GM12878 (cell line): ENCODE measurements around the gene CCNL1. TPM values are rescaled to one million over a fixed set of nuclear protein-coding genes. Genes with fewer than 3 reads are reported as not detected.

Experiments used
- ATAC-seq: fragments of 200-7000 bp; cut with Tn5 transposase; 3 replicates; pipeline ENCODE4 v1.9.1; 2020; ENCODE audit warnings: mild to moderate bottlenecking, moderate library complexity
- BruUV-seq: library from RNA; stranded (reverse); fragments of 400-500 nt; replicated peaks from 2 replicates; lab custom pipeline; 2021; lab: Mats Ljungman, UMichigan
- CTCF ChIA-PET: fragments of 300-600 bp; sonication (Branson Sonifier 250); formaldehyde crosslinking; extraction: SDS; loops from one replicate; lab custom pipeline; 2021; ENCODE audit warnings: inconsistent platforms; lab: Yijun Ruan, JAX
- POLR2A ChIA-PET: fragments of 350-600 bp; formaldehyde crosslinking; extraction: SDS; loops from one replicate; lab custom pipeline; 2021; ENCODE audit warnings: inconsistent platforms; lab: Charles Lee
- RAD21 ChIA-PET: fragments of 300-600 bp; sonication (Branson Sonifier 250); formaldehyde crosslinking; loops from one replicate; lab custom pipeline; 2023; ENCODE audit warnings: antibody characterized with exemption; ENCODE audit not compliant: unreplicated experiment; lab: Charles Lee
- SMC1A ChIA-PET: fragments of 300-600 bp; sonication (Branson Sonifier 250); formaldehyde crosslinking; loops from one replicate; lab custom pipeline; 2023; ENCODE audit not compliant: unreplicated experiment, uncharacterized antibody; lab: Charles Lee
- DNase-seq: peaks from one replicate; pipeline ENCODE4 v3.0.0-alpha.2; 2011; ENCODE audit warnings: low read depth, low spot score
- FAIRE-seq: peaks from 3 replicates; lab custom pipeline; 2011; peaks lifted over from hg19 to GRCh38; lab: Jason Lieb, UNC
- H2AFZ ChIP-seq: 2 replicates; pipeline ENCODE4 v1.6.0; 2011; ENCODE audit warnings: low read depth, low read length, control low read depth; ENCODE audit not compliant: control insufficient read depth
- H3K27ac ChIP-seq: 2 replicates; pipeline ENCODE4 v1.5.1; 2011; ENCODE audit warnings: control low read depth; ENCODE audit not compliant: control insufficient read depth, insufficient read depth
- H3K27me3 ChIP-seq, 2 experiments: replicated peaks in 1 of 2; 2 replicates each; pipeline versions ENCODE4 v1.6.0 to v1.6.1; 2011; ENCODE audit warnings: low read length in 1 of 2; ENCODE audit not compliant: control insufficient read depth in 2 of 2, insufficient read depth in 2 of 2
- H3K36me3 ChIP-seq, 2 experiments: 2 replicates each; pipeline ENCODE4 v1.5.1; 2011; ENCODE audit warnings: low read length in 1 of 2; ENCODE audit not compliant: control insufficient read depth in 2 of 2, insufficient read depth in 2 of 2
- H3K4me1 ChIP-seq: 2 replicates; pipeline ENCODE4 v1.6.1; 2011; ENCODE audit warnings: mild to moderate bottlenecking, low read length, moderate library complexity, mixed read lengths; ENCODE audit not compliant: control insufficient read depth, insufficient read depth
- H3K4me2 ChIP-seq: 2 replicates; pipeline ENCODE4 v1.6.0; 2011; ENCODE audit warnings: control low read depth; ENCODE audit not compliant: control insufficient read depth, insufficient read depth
- H3K4me3 ChIP-seq: fragments of 200-600 bp; sonication (generic); 2 replicates; pipeline ENCODE4 v1.5.1; 2016
- H3K79me2 ChIP-seq: 2 replicates; pipeline ENCODE4 v1.6.0; 2011; ENCODE audit warnings: low read length; ENCODE audit not compliant: control insufficient read depth, insufficient read depth
- H3K9ac ChIP-seq: 2 replicates; pipeline ENCODE4 v1.8.0; 2011; ENCODE audit warnings: low read length, control low read depth, mixed read lengths; ENCODE audit not compliant: control insufficient read depth, insufficient read depth
- H3K9me3 ChIP-seq: replicated peaks from 3 replicates; pipeline ENCODE4 v1.5.1; 2011; ENCODE audit warnings: mild to moderate bottlenecking, low read length; ENCODE audit not compliant: control insufficient read depth, insufficient read depth
- H4K20me1 ChIP-seq: 2 replicates; pipeline ENCODE4 v1.6.0; 2011; ENCODE audit not compliant: control insufficient read depth, insufficient read depth
- CBX3 ChIP-seq: fragments of 200-600 bp; sonication (generic); IDR thresholded peaks from 2 replicates; pipeline ENCODE4 v1.6.1; 2016; ENCODE audit warnings: low read depth, borderline replicate concordance
- E4F1 ChIP-seq: fragments of 450-650 bp; IDR thresholded peaks from 2 replicates; pipeline ENCODE4 v1.6.1; 2018; ENCODE audit warnings: borderline replicate concordance, mild to moderate bottlenecking; ENCODE audit not compliant: partially characterized antibody
- HCFC1 ChIP-seq: fragments of 150-350 bp; IDR thresholded peaks from 2 replicates; pipeline ENCODE4 v1.6.1; 2014; ENCODE audit warnings: low read length
- JUNB ChIP-seq: IDR thresholded peaks from 2 replicates; pipeline ENCODE4 v1.6.1; 2016; ENCODE audit warnings: antibody characterized with exemption, mild to moderate bottlenecking
- PKNOX1 ChIP-seq: fragments of 450-650 bp; IDR thresholded peaks from 2 replicates; pipeline ENCODE4 v1.6.1; 2016; ENCODE audit warnings: mild to moderate bottlenecking
- SIX5 ChIP-seq: IDR thresholded peaks from 2 replicates; pipeline ENCODE4 v1.6.1; 2011; ENCODE audit warnings: mild to moderate bottlenecking, low read depth, low read length, moderate library complexity; ENCODE audit not compliant: severe bottlenecking
- SREBF2 ChIP-seq: IDR thresholded peaks from 2 replicates; pipeline ENCODE4 v1.6.1; 2012; ENCODE audit warnings: mild to moderate bottlenecking, low read length
- USF1 ChIP-seq: IDR thresholded peaks from 2 replicates; pipeline ENCODE4 v1.6.1; 2011; ENCODE audit warnings: borderline replicate concordance, low read depth, mild to moderate bottlenecking, moderate library complexity, mixed read lengths, low read length; ENCODE audit not compliant: insufficient read depth; ENCODE audit errors: extremely low read length
- ZBTB11 ChIP-seq: fragments of 450-650 bp; formaldehyde crosslinking; IDR thresholded peaks from 2 replicates; pipeline ENCODE4 v1.5.0; 2022; ENCODE audit warnings: mild to moderate bottlenecking, missing genetic modification characterization
- ZBTB40 ChIP-seq: fragments of 450-650 bp; IDR thresholded peaks from 2 replicates; pipeline ENCODE4 v1.6.1; 2016; ENCODE audit warnings: mild to moderate bottlenecking, moderate library complexity, borderline replicate concordance
- ZSCAN29 ChIP-seq: fragments of 450-650 bp; IDR thresholded peaks from 2 replicates; pipeline ENCODE4 v1.6.1; 2017; ENCODE audit warnings: mild to moderate bottlenecking, moderate library complexity
- WGBS: methylation state at CpG from one replicate; pipeline ENCODE4 v1.1.6; 2016; ENCODE audit warnings: low lambda C conversion rate; ENCODE audit not compliant: insufficient replicate concordance, insufficient coverage; ENCODE audit errors: missing lambda C conversion rate; 5-methylcytosine and 5-hydroxymethylcytosine counted together
- in situ Hi-C: fragments of 300-500 bp; cut with MboI; formaldehyde crosslinking; loops from 9 replicates; pipeline ENCODE4 v1.14.3; 2018; ENCODE audit warnings: mixed read lengths
- intact Hi-C: fragments of 100-400 bp; cut with micrococcal nuclease; formaldehyde crosslinking; loops from one replicate; pipeline ENCODE4 v1.14.2; 2022; ENCODE audit not compliant: unreplicated experiment
- polyA plus RNA-seq, 11 experiments: library from polyadenylated mRNA; depleted of rRNA in 4 of 11; unstranded in 6 of 11; stranded (reverse) in 5 of 11; fragments of >200 nt; fragmentation: Nextera tagmentation in 4 of 11; fragmentation: Illumina TruSeq in 1 of 11; extraction: Ambion mirVana in 4 of 11; extraction: Trizol in 1 of 11; gene quantifications; 1 replicate in 1 of 11; 2 replicates in 10 of 11; pipeline versions ENCODE4 v1.2.1 to v1.2.3, GENCODE V29; 2011 to 2016; ENCODE audit warnings: inconsistent platforms in 2 of 11, missing spikeins in 2 of 11, low read depth in 1 of 11
- total RNA-seq, 4 experiments: library from RNA; depleted of rRNA in 3 of 4; stranded (reverse); fragments of >200 nt in 3 of 4; fragmentation: Illumina TruSeq in 1 of 4; extraction: Trizol in 1 of 4; gene quantifications; 2 replicates each; pipeline versions ENCODE4 v1.2.1 to v1.2.3, GENCODE V29; 2013 to 2021

CCNL1 gene
- total and polyA plus RNA-seq, 10 of the 15 experiments (the other 5 are each of a cell fraction or from before 2014, with no cell fraction given), result 22.2 to 174 (median 115) TPM

- H3K27me3 ChIP-seq, result no peaks in the 10 kb centered on the region
- ChIA-PET CTCF (interaction anchor here (1.2 to 32.0 kb wide), 4 partner anchors 10 to 441 kb away, joined by 3 to 939 read pairs (median 20); no protein-coding TSS in a partner anchor), POLR2A (interaction anchor here (2.2 to 3.5 kb wide), 2 partner anchors 33 to 37 kb away, joined by 8 to 15 read pairs; no protein-coding TSS in a partner anchor), SMC1A (interaction anchor here (0.9 to 10.3 kb wide), 9 partner anchors 9 to 446 kb away, joined by 3 to 85 read pairs (median 14); no protein-coding TSS in a partner anchor), RAD21 (interaction anchor here (0.8 to 13.8 kb wide), 7 partner anchors 10 to 58 kb away, joined by 3 to 153 read pairs (median 4); no protein-coding TSS in a partner anchor)
- no peak overlapping the region for H3K27ac ChIP-seq
- no peak overlapping the region for H3K4me3 ChIP-seq
- no peak overlapping the region for H3K4me2 ChIP-seq
- ATAC-seq (no peak), DNase-seq (no peak), FAIRE-seq (no peak)
- H3K9me3 ChIP-seq, result no peaks in the 10 kb centered on the region
- no TSS peak for BruUV-seq
- no peak overlapping the region for H3K9ac ChIP-seq
- no peaks in the 10 kb centered on the region for H4K20me1 ChIP-seq
- no peak overlapping the region for H2AFZ ChIP-seq
- peaks cover 30% of the 10 kb centered on the region for H3K4me1 ChIP-seq
- intact Hi-C loops (no loop called here), in situ Hi-C loops (loop anchor here (25.0 kb wide), 1 partner anchor 965 kb away; no protein-coding TSS in a partner anchor)
- no peaks in the 10 kb centered on the region for H3K36me3 ChIP-seq
- no peaks in the 10 kb centered on the region for H3K79me2 ChIP-seq
- WGBS, result 99% methylated on average over 5 of the region's 5 CpGs
- TF ChIP-seq SIX5, result no peak
- no peak for TF ChIP-seq HCFC1
- no peak for TF ChIP-seq JUNB
- no peak for TF ChIP-seq USF1
- TF ChIP-seq ZSCAN29, result no peak
- no peak for TF ChIP-seq ZBTB40
- TF ChIP-seq CBX3, result no peak
- no peak for TF ChIP-seq E4F1
- TF ChIP-seq ZBTB11 (CRISPR knock-in tag), result no peak
- no peak for TF ChIP-seq PKNOX1
- TF ChIP-seq SREBF2, result no peak
Measured at GRCh38 chr3:157127268-157127667, 32.7 kb downstream of the CCNL1 start.
